GM19467 (cell line): ENCODE results near the gene AREL1.

ENCODE experiments used
- ATAC-seq: cut with Tn5 transposase; IDR thresholded peaks from one replicate; pipeline ENCODE4 v1.9.1; 2021; ENCODE audit warnings: mild to moderate bottlenecking, moderate library complexity; ENCODE audit not compliant: unreplicated experiment

The AREL1 gene

DNA sequence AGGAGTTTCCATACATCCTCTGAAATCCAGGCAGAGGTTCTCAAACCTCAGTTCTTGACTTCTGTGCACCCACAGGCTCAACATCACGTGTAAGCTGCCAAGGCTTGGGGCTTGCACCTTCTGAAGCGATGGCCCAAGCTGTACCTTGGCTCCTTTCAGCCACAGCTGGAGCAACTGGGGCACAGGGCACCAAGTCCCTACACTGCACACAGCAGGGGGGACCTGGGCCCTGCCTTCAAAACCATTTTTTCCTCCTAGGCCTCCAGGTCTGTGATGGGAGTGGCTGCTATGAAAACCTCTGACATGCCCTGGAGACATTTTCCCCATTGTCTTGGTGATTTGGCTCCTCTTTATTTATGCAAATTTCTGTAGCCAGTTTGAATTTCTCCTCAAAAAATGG, 10.6 kb downstream of the AREL1 start:
- no peak for ATAC-seq

DNA sequence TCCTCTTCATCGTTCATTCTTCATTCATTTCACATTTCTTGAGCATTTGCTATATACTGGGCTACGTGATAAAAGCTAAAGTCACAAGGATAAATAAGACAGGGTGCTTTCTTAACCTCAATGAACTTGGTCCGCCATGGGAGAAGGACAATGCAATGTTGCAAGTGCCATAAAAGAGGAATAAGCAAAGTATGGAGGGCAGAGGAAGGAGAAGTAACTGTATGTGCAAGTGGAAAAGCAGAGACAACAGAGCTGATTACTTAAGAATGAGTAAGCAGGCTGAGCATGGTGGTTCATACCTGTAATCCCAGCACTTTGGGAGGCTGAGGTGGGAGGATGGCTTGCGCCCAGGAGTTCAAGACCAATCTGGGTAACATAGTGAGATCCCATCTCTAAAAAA, 14.4 kb downstream of the AREL1 start:
- no peak for ATAC-seq

DNA sequence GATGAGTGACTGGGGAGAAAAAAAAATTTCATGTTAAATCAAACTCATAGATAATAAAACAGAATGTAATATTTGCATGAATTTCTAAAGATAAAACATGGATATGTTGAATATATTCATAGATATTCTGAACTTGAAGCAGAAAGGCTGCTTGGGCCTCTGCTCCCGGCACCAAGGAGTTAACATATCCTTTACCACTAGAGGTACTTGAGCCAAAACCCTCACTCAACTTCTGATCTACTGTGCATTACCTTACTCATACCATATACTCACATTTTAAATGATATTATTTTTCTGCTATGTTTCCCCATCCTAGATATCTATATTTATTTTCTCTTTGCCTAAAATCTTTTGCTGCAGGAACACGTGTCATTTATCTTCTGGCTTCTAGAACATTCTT, 14.9 kb downstream of the AREL1 start:
- no peak for ATAC-seq

DNA sequence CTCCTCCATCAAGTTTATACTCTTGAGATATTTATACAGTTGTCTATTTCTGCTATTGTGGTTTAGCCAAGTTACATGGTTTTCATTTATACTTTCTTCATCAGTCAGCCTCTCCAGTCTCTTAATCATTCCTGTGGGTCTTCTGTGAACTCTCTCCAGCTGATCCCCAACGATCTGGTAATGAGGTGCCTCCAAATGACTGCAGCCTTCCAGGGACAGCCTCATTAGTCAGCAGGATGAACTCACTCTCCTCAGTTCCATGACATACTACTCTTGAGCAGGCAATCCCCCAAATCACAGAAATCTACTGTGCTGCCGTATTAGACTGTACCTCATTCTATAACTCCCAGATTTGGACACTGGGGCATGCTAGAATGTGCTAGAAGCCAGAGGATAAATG, 15.3 kb downstream of the AREL1 start:
- no peak for ATAC-seq

DNA sequence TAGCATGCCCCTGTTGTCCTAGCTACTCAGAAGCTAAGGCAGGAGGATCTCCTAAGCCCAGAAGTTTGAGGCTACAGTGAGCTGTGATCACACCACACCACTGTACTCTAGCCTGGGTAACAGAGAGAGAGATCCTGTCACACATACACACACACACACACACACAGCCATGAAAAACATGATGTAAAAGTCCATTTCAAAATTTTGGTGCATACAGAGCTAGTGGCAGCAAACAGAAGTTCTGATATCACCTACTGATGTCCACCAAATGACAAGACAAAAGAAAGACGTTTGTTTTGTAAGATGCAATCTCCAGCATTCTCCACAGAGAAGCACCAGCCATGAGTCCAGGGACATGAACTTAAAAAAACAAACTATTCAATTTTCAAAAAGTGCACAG, 15.9 kb downstream of the AREL1 start:
- no peak for ATAC-seq

DNA sequence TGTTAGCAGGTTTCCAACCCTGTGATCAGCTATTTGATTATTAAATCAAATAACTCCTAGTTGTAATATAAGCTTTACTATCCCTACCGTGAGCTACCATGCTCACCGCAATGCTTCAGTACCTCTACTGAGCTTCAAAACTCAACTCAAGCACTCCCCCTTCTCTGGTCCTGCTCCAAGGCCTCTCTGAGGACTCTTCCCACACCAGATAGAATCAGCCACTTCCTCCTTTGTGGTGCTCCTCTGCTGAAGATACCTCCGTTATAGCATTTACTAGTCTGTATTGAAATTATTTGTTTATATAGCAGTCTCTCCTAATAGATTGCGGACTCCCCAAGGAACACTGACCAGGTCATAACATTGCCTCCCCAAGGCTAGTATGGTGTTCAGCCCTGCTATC, 17.5 kb downstream of the AREL1 start:
- no peak for ATAC-seq

DNA sequence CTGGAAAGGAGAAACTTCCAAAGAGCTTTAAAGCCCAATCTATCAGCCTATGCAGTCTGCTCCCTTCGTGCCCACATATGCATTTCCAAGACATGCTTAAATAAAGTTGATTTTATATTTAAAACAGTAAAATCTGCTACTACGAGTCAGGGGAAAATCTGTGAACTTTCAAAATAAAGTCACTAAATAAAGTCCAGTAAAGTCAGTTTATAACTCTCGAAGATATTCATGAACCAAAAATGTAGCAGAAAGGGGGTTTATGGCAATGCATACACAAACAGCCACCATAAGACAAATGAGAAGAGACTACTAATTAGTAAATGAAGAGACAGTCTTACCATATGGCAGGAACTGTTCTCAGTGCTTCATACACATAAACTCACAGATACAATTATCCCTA, 19.7 kb downstream of the AREL1 start:
- no peak for ATAC-seq

DNA sequence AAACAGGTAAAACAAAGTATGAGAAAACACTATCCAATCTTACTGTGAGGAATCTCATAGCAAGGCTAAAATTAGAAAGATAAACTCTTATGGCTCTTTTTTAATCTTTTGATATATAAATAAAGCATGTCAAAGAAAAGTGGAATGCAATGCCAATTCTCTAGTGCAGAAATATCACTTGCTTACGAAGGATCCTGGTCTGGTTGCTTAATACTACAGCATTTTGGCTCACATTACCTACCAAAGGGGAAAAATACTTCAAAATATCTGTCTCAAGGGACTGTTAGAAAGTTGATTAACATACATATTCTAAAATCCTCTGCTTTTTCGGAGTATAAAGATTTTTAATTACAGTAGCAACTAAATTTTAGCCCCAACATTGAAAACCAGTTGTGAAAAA, 21.4 kb downstream of the AREL1 start:
- no peak for ATAC-seq

DNA sequence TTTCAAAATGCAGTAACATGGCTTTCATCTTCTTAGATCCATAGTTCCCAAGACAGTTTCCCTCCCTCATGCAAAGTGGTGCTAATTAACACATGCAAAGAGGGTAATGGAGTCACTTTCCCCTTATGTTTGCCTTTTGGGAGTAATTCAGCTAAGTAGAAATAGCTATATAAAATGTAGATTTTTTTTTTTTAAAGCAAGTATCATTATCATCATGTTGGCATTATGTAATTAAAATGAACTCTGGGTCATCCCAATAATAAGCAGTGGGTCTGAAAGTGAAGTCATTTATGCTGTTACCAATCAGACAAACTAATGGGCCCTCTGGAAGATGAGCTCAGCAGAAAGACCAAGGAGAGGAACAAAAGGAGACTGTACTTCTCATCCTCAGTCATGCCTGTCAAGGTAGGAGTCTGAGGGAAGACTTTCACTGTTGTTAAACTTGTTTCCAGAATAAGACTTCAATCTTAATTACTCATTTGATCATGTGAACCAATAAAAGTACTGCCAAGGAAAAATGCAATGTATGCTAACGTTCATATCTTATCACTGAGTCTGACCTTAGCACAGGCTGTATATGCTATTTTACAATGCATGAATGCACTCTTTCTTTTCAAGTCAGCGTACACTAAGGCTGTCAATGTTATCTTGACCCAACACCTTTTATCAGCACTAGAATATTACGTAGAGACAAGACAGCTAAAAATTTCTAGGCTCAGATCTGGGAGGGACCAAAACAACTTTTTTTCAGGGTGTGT, 26.8 kb downstream of the AREL1 start:
- no peak for ATAC-seq

DNA sequence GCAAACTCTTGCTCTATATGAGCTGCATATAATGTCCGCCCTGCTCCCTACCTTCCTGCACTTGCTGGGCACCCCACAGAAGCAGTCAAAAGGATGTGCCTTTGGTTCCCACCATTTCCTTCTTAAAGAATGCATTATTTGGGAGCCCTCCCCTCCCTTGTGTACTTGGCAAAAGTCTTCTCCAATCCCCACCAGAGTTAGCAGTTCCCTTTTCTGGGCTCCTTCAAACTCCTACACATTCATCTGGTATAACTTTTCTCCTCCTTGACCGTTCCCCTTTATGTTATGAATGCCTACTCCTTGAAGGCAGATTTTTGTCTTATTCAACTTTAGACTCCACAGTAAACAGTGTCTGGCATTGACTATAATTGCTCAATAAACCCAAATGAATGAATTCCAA, 27.8 kb downstream of the AREL1 start:
- no peak for ATAC-seq

DNA sequence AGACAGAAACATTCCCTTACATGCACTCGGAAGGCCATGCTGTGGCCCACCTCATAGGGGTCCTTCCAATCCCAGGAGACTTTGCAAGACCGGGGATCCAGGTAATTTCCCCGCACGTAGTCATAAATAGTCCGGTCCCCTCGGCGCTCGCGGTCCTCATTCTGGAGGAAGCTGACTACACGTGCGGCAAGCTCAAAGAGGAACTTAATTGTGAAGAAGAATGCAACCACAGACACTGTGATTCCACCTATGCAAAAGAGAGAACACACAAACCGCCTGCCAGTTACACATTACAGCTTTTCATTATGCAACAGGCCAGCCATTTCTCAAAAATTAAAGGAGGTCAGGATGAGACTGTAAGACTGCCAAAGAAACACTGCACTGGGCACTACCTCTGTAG, 28.4 kb downstream of the AREL1 start:
- ATAC-seq: no peak

DNA sequence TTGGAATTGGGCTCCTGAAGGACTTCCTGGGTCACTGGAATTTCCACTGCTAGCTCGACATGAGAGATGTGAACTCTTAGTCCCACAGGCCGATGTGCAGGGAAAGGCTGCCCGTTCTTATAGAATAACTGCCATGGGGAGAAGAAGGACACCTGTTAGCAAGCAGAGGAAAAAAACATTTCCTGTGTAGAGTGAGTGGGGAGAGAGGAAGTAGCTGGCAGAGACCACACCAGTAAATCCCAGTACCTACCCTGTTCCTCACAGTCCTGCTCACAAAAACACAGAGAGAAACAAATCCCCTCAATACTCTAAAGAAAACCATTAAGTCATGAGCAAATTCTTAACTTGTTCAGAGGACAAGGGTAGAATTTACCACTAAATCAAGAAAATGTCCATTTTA, 29.5 kb downstream of the AREL1 start:
- no peak for ATAC-seq

DNA sequence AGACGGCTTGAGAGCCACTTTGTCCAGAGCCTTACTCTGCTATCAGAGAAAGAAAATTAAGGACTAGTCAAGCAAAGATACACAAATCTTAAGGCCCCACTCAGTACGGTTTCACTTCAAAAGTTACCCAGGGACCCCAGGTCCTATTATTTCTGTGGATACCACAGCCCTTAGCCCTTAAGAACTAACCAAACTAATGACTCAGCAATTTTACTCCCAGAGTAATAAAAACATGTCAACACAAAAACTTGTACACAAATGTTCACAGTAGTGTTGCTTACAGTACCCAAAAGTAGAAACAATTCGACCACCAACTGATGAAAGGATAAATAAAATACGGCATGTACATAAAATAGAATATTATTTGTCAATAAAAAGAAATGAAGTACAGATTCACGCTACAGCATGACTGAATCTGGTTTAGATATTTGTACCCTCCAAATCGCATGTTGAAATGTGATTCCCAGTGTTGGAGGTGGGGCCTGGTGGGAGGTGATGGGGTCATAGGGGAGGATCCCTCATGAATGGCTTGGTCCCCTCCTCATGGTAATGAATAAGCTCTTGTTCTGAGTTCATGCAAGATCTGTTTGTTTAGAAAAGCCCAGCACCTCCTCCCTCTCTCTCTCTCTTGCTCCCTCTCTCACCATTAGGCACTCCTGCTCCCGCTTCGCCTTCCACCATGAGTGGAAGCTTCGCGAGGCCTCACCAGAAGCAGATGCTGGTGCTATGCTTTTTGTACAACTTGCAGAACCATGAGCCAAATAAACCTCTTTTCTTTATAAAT, 30.5 kb downstream of the AREL1 start:
- ATAC-seq: no peak

DNA sequence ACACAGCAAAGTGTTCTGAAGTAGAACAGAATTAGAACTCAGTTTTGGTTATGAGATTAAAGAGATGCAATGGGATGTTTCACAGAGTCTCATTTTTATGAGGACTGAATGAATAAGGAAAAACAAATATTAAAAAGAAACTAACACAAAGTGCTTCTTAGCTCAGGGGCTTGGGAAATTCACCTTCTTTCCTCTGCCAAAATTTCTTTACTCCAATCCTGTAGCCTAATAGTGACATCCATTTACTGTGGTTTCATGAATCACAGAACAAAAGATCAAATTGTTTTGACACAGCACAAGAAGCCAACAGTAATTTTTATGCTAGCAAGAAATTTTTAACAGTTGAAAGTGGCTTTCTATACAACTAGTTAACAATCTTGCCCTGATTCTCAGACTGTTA, 37.7 kb downstream of the AREL1 start:
- ATAC-seq: no peak

DNA sequence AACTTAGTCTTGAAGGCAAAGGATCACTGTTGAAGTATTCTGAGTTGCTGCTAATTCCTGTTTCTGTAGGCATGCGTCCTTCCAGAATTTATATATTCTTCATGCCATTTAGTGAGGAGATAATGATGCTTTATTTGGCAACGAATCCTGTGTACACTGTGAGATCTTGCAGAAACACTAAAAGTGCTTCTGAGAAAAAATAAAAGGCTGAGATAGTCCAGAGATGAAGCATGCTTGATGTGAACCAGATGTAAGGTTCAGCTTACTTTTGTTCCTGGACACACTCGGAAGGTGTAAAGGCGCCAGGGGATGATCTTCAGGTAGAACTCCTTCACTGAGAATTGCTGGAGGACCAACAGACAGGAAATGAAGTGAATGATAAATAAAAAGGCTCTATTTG, 39.1 kb downstream of the AREL1 start:
- ATAC-seq: no peak

DNA sequence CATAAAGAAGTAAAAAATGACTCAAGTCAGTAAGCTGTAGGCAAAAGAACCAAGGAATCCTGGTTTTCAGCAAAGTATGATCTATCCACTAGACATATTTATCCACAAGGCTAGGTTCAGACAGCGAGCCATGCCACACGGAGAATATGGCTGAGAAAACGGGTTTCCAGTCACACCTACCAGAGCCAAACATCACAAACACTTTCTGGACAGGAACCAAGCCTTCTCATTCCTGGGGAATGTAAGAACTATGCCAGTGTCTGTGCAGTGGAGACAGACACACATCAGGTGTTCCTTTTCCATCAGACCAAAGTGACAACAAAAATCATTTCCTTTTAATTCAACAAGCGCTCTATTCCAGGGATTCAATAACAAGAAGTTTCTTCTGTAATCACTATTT, 41.1 kb downstream of the AREL1 start:
- no peak for ATAC-seq

DNA sequence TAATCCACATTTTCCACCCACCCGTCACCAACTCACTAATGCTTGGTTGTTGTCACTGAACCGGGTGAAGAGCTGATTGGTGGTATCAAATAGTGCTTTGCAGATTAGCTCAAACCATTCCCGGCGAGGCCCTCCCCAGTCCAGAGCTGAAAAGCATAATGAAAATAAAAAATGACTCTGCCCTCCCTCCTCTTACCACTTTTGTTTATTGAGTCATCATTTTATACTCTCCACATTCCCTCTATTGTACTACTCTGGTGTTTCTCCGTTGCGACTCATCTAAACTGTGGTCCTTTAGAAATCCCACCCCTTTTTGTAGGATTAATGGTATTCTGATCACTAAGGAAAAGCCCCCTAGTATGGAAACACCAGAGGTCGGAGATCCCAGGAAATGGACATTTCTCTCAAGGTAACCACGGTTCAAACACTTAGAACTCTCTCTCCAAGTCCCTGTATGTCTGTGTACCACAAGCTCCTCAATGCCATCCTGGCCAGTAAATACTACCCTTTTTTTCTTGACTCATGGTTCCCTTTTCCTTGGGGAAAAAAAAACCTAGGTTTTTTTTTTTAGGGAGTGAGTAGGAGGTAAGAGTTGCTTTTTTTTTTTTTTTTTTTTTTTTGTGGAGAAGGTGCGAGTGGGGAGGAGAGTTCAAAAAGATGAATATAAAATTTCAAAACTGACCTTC, 42.0 kb downstream of the AREL1 start:
- ATAC-seq: no peak

DNA sequence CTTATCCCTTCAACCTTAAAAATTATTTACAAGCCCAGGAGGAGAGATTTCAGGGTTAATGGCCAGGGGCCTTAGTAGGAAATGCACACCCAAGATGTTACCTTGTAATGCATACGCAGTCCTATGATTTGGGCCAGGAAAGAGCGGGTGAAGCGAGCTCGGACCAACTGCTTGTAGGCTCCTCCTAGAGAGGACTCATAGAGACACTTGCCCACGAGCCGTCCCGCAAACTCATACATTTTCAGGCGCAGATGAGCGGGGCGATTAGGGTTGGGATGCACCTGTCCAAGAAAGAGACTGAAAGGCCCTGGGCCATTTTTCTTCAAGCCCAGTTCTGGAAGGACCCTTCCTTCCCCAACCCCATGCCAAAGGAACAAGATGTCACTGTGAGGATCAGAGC, 43.0 kb downstream of the AREL1 start:
- no peak for ATAC-seq

DNA sequence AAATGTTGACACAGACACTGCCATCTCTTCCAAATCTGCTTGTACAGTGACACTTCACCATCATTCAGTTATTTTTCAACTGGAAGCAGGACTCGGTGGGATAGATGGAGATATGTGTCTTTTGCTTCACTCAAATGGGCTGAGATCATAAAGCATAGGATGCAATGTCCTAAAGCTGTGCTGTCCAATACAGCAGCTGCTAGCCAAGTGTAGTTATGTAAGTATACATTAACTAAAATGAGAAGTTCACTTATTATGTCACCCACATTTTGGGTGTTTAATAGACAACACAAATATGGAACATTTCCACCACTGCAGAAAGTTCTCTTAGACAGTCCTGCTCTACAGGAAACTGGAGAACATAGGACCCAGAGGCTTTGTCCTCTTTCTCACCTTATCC, 43.6 kb downstream of the AREL1 start:
- ATAC-seq: no peak

DNA sequence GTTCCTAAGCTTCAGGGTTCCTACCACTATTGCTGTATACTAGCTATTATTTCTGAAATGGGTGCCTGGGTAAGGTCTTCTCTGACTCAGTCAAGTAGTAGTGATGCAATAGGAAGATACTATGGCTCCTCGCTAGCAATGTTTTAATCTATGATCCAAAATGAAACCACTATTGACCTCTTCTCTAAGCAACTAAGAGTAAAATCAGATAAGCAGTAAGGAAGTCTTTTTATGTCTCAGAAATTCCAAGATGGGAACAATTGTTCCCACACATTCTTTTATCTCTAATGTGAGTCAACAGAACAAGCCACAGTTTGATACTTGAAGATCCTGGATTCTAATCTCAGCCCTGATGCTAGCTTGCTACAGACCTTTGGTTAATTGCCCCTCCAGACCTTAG, 45.1 kb downstream of the AREL1 start:
- no peak for ATAC-seq

DNA sequence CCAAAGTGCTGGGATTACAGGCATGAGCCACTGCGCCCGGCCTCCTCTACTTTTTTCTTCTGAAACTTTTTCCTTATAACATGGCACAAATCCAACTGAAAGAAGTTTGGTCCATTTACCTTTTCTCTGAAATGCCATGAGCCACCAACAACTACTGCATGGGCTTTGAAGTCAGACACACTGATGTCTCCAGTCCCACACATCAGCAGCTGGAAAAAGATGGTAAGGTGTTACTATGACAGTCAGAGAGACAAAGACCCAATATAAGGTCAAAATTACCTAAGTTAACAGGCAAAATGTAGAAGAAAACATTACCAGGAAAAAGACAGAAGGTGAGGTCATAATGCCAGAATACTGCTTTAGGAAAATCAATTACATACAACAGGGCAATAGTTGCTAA, 48.2 kb downstream of the AREL1 start:
- ATAC-seq: no peak

DNA sequence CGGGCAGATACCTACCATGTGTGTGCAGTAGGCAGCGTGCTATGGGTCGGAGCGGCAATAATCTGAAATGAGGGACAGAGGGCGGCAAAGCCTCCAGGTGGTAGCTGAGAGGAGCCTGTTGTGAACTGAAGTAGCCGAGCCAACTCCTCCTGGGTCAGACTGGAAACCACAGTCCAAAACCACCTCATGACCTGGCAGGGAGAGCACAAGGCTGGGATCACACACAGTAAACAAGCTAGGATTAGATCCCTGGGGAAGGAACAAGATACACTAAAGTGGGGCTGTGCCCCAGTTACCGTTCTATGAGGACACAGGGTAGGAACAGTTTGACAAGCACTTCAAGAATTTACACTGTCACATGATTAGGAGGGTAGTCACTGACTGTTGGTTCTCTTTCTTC, 49.0 kb downstream of the AREL1 start:
- ATAC-seq: no peak
